K562 (cell line): Measurements from ENCODE around the gene NLRP7. TPM values are rescaled to one million over a fixed set of nuclear protein-coding genes. Genes with fewer than 3 reads are reported as not detected.
"Not testable (repeated sequence)": the region's sequence is repeated elsewhere in the genome, so short reads cannot be mapped to it uniquely, and the experiment has no call there.

Experiments
- ATAC-seq: fragments of 200-7000 bp; cut with Tn5 transposase; 3 replicates; pipeline ENCODE4 v1.9.1; 2020; ENCODE audit warnings: moderate library complexity
- BruUV-seq: library from RNA; stranded (reverse); fragments of 400-500 nt; replicated peaks from 2 replicates; lab custom pipeline; 2021; lab: Mats Ljungman, UMichigan
- CTCF ChIA-PET: fragments of 300-600 bp; formaldehyde crosslinking; extraction: SDS; loops from one replicate; lab custom pipeline; 2021; ENCODE audit warnings: low intra/inter-chr PET ratio; lab: Yijun Ruan, JAX
- POLR2A ChIA-PET: fragments of 300-600, 350-650 bp; sonication (Branson Sonifier 250); formaldehyde crosslinking; extraction: SDS; loops from one replicate; lab custom pipeline; 2021; ENCODE audit warnings: antibody characterized with exemption, inconsistent platforms; lab: Yijun Ruan, JAX
- DNase-seq, 4 experiments: peaks; one replicate each; pipeline versions ENCODE4 v3.0.0 to v3.0.0-alpha.2; 2011 to 2018; ENCODE audit warnings: low spot score in 3 of 4, mixed read lengths in 3 of 4; ENCODE audit errors: extremely low read depth in 1 of 4
- FAIRE-seq: peaks from 2 replicates; lab custom pipeline; 2011; peaks lifted over from hg19 to GRCh38; lab: Jason Lieb, UNC
- H2AFZ ChIP-seq: 2 replicates; pipeline ENCODE4 v1.6.0; 2011; ENCODE audit warnings: low read depth, low read length, control low read depth, inconsistent platforms
- H3K27ac ChIP-seq: fragments of 200-600 bp; 3 replicates; pipeline ENCODE4 v1.8.0; 2011; ENCODE audit warnings: low read depth, mild to moderate bottlenecking, control low read depth, inconsistent platforms, low read length, moderate library complexity, mixed read lengths; ENCODE audit errors: extremely low read depth
- H3K27me3 ChIP-seq, 2 experiments: fragments of 300-600 bp in 1 of 2; 2 replicates in 1 of 2; 3 replicates in 1 of 2; pipeline versions ENCODE4 v1.6.0 to v1.8.0; 2011; ENCODE audit warnings: inconsistent platforms in 2 of 2, low read length in 2 of 2, mild to moderate bottlenecking in 1 of 2, mixed read lengths in 1 of 2, moderate library complexity in 1 of 2; ENCODE audit not compliant: control insufficient read depth in 2 of 2, insufficient read depth in 2 of 2
- H3K36me3 ChIP-seq: fragments of 300-600 bp; 3 replicates; pipeline ENCODE4 v1.8.0; 2011; ENCODE audit warnings: mild to moderate bottlenecking, low read length, inconsistent platforms; ENCODE audit not compliant: control insufficient read depth, insufficient read depth
- H3K4me1 ChIP-seq, 2 experiments: fragments of 200-600 bp in 1 of 2; replicated peaks in 1 of 2; 2 replicates in 1 of 2; 3 replicates in 1 of 2; pipeline versions ENCODE4 v1.5.1 to v1.8.0; 2011; ENCODE audit warnings: inconsistent platforms in 2 of 2, low read length in 2 of 2, mild to moderate bottlenecking in 1 of 2, mixed read lengths in 1 of 2, moderate library complexity in 1 of 2; ENCODE audit not compliant: control insufficient read depth in 2 of 2, insufficient read depth in 2 of 2
- H3K4me2 ChIP-seq: 2 replicates; pipeline ENCODE4 v1.6.1; 2011; ENCODE audit warnings: low read length, control low read depth, inconsistent platforms, mixed read lengths; ENCODE audit not compliant: insufficient read depth
- H3K4me3 ChIP-seq: fragments of 200-600 bp; sonication (generic), shearing (Covaris generic); 2 replicates; pipeline ENCODE4 v1.5.1; 2016; ENCODE audit warnings: control low read depth, inconsistent platforms
- H3K79me2 ChIP-seq: fragments of 200-600 bp; 3 replicates; pipeline ENCODE4 v1.8.0; 2011; ENCODE audit warnings: low read length, inconsistent platforms; ENCODE audit not compliant: control insufficient read depth, insufficient read depth
- H3K9ac ChIP-seq, 2 experiments: 2 replicates each; pipeline versions ENCODE4 v1.6.0 to v1.6.1; 2011; ENCODE audit warnings: low read depth in 2 of 2, low read length in 2 of 2, control low read depth in 1 of 2, inconsistent platforms in 1 of 2, mild to moderate bottlenecking in 1 of 2, mixed read lengths in 1 of 2; ENCODE audit not compliant: insufficient read depth in 1 of 2
- H3K9me1 ChIP-seq: one replicate; pipeline ENCODE4 v1.6.0; 2011; ENCODE audit warnings: inconsistent platforms, mild to moderate bottlenecking, low read length, moderate library complexity; ENCODE audit not compliant: control insufficient read depth, insufficient read depth
- H3K9me3 ChIP-seq: replicated peaks from 2 replicates; pipeline ENCODE4 v1.5.1; 2011; ENCODE audit warnings: low read depth, low read length, inconsistent platforms; ENCODE audit not compliant: control insufficient read depth, insufficient read depth
- H4K20me1 ChIP-seq: replicated peaks from 2 replicates; pipeline ENCODE4 v1.6.1; 2011; ENCODE audit warnings: low read length, inconsistent platforms, mixed read lengths; ENCODE audit not compliant: control insufficient read depth, insufficient read depth
- ARID1B ChIP-seq: fragments of 450-650 bp; IDR thresholded peaks from 2 replicates; pipeline ENCODE4 v1.6.1; 2016; ENCODE audit warnings: antibody characterized with exemption, mild to moderate bottlenecking, inconsistent platforms
- CBFA2T2 ChIP-seq: fragments of 450-650 bp; conservative IDR thresholded peaks from 2 replicates; pipeline ENCODE4 v1.6.1; 2017; ENCODE audit warnings: mild to moderate bottlenecking
- CBFA2T3 ChIP-seq: fragments of 450-650 bp; IDR thresholded peaks from 2 replicates; pipeline ENCODE4 v1.6.1; 2017
- COPS2 ChIP-seq: fragments of 450-650 bp; conservative IDR thresholded peaks from 2 replicates; pipeline ENCODE4 v1.6.1; 2016; ENCODE audit warnings: mild to moderate bottlenecking, moderate library complexity
- DPF2 ChIP-seq: fragments of 450-650 bp; IDR thresholded peaks from 2 replicates; pipeline ENCODE4 v1.6.1; 2016
- GABPB1 ChIP-seq: sonication (generic); formaldehyde crosslinking; IDR thresholded peaks from 2 replicates; pipeline ENCODE4 v1.8.0; 2022; ENCODE audit warnings: mild to moderate bottlenecking, missing genetic modification reagents
- HDAC2 ChIP-seq: fragments of 450-650 bp; IDR thresholded peaks from 2 replicates; pipeline ENCODE4 v1.6.1; 2016; ENCODE audit warnings: mild to moderate bottlenecking
- JUND ChIP-seq, 2 experiments: IDR thresholded peaks; 2 replicates in 1 of 2; 3 replicates in 1 of 2; pipeline ENCODE4 v1.6.1; 2011; ENCODE audit warnings: borderline replicate concordance in 2 of 2, low read depth in 2 of 2, low read length in 2 of 2, improper control_type of control experiment in 1 of 2, missing biosample characterization in 1 of 2, missing genetic modification characterization in 1 of 2, missing genetic modification reagents in 1 of 2
- KDM1A ChIP-seq, 2 experiments: fragments of 450-650 bp; IDR thresholded peaks; 2 replicates each; pipeline ENCODE4 v1.6.1; 2016; ENCODE audit warnings: mild to moderate bottlenecking in 2 of 2
- MTA1 ChIP-seq: fragments of 450-650 bp; IDR thresholded peaks from 2 replicates; pipeline ENCODE4 v1.6.1; 2017; ENCODE audit warnings: borderline replicate concordance
- MTA2 ChIP-seq: fragments of 450-650 bp; IDR thresholded peaks from 2 replicates; pipeline ENCODE4 v1.6.1; 2016; ENCODE audit warnings: low read depth
- NCOR1 ChIP-seq: fragments of 450-650 bp; IDR thresholded peaks from 2 replicates; pipeline ENCODE4 v1.6.1; 2016; ENCODE audit warnings: mild to moderate bottlenecking, moderate library complexity
- NR2C1 ChIP-seq, 2 experiments: fragments of 450-650 bp; IDR thresholded peaks; 2 replicates each; pipeline ENCODE4 v1.6.1; 2017; ENCODE audit warnings: mild to moderate bottlenecking in 2 of 2, antibody characterized with exemption in 1 of 2, inconsistent platforms in 1 of 2, missing compliant biosample characterization in 1 of 2, missing genetic modification characterization in 1 of 2
- NUFIP1 ChIP-seq: fragments of 450-650 bp; IDR thresholded peaks from 2 replicates; pipeline ENCODE4 v1.6.1; 2018; ENCODE audit not compliant: partially characterized antibody
- PKNOX1 ChIP-seq: fragments of 450-650 bp; IDR thresholded peaks from 2 replicates; pipeline ENCODE4 v1.6.1; 2016
- SMAD4 ChIP-seq: fragments of 250-450 bp; sonication (Bioruptor Pico); conservative IDR thresholded peaks from 2 replicates; pipeline ENCODE4 v1.8.0; 2021; ENCODE audit warnings: inconsistent platforms, mild to moderate bottlenecking, moderate library complexity
- SMARCE1 ChIP-seq: fragments of 450-650 bp; IDR thresholded peaks from 2 replicates; pipeline ENCODE4 v1.7.1; 2016; ENCODE audit warnings: mild to moderate bottlenecking
- TAL1 ChIP-seq: fragments of 450-650 bp; IDR thresholded peaks from 2 replicates; pipeline ENCODE4 v1.6.1; 2016; ENCODE audit warnings: mild to moderate bottlenecking
- TCF3 ChIP-seq: sonication (generic); formaldehyde crosslinking; IDR thresholded peaks from 2 replicates; pipeline ENCODE4 v1.4.0; 2020; ENCODE audit warnings: mild to moderate bottlenecking, missing genetic modification reagents
- TRIM24 ChIP-seq, 2 experiments: fragments of 450-650 bp; IDR thresholded peaks; 2 replicates each; pipeline ENCODE4 v1.6.1; 2016
- ZEB2 ChIP-seq: fragments of 450-650 bp; IDR thresholded peaks from 2 replicates; pipeline ENCODE4 v1.6.1; 2016
- ZKSCAN8 ChIP-seq: fragments of 200-800 bp; sonication (Bioruptor generic); IDR thresholded peaks from 2 replicates; pipeline ENCODE4 v1.6.1; 2016; ENCODE audit warnings: missing genetic modification characterization, missing compliant biosample characterization
- ZNF217 ChIP-seq: sonication (generic); formaldehyde crosslinking; IDR thresholded peaks from 2 replicates; pipeline ENCODE4 v1.8.0; 2022; ENCODE audit warnings: mild to moderate bottlenecking, missing genetic modification reagents
- ZNF707 ChIP-seq: fragments of 250-450 bp; sonication (Bioruptor Pico); conservative IDR thresholded peaks from 2 replicates; pipeline ENCODE4 v1.8.0; 2022; ENCODE audit warnings: inconsistent platforms, mild to moderate bottlenecking, moderate library complexity
- ZNF75A ChIP-seq: fragments of 450-650 bp; formaldehyde crosslinking; IDR thresholded peaks from 2 replicates; pipeline ENCODE4 v1.4.0; 2020; ENCODE audit warnings: mild to moderate bottlenecking
- WGBS: fragments of 100-300 bp; shearing (Covaris generic); methylation state at CpG from one replicate; pipeline ENCODE4 v1.1.6; 2016; ENCODE audit warnings: low coverage, mixed read lengths; ENCODE audit not compliant: insufficient coverage; ENCODE audit errors: missing lambda C conversion rate; 5-methylcytosine and 5-hydroxymethylcytosine counted together
- in situ Hi-C: fragments of 300-500 bp; cut with MboI; formaldehyde crosslinking; loops from 4 replicates; pipeline ENCODE4 v1.15.0; 2018; ENCODE audit warnings: inconsistent platforms, mixed read lengths
- intact Hi-C: fragments of 100-400 bp; cut with micrococcal nuclease; formaldehyde crosslinking; loops from 2 replicates; pipeline ENCODE4 v1.14.2; 2022
- polyA plus RNA-seq, 8 experiments: library from polyadenylated mRNA; depleted of rRNA in 4 of 8; stranded (reverse) in 5 of 8; unstranded in 3 of 8; fragments of >200 nt; fragmentation: Nextera tagmentation in 2 of 8; fragmentation: Illumina TruSeq in 1 of 8; extraction: Ambion mirVana in 2 of 8; extraction: Trizol in 1 of 8; gene quantifications; 2 replicates each; pipeline versions ENCODE4 v1.2.1 to v1.2.3, GENCODE V29; 2011 to 2014; ENCODE audit warnings: inconsistent platforms in 1 of 8, missing spikeins in 1 of 8
- total RNA-seq, 7 experiments: library from RNA; depleted of rRNA in 6 of 7; stranded (reverse); fragments of >200 nt in 6 of 7; fragmentation: Illumina TruSeq in 2 of 7; extraction: Trizol in 2 of 7; gene quantifications; 2 replicates each; pipeline versions ENCODE4 v1.2.1 to v1.2.3, GENCODE V29; 2011 to 2021; ENCODE audit warnings: low replicate concordance in 1 of 7

Gene NLRP7
- total and polyA plus RNA-seq, 9 of the 15 experiments (the other 6 are each of a cell fraction or from before 2014, with no cell fraction given), result 0.03 to 0.22 (median 0.09) TPM; not detected in 3

- TF ChIP-seq GABPB1 (CRISPR knock-in tag) (no peak), PKNOX1 (no peak), ZKSCAN8 (CRISPR knock-in tag) (no peak), COPS2 (no peak), NUFIP1 (no peak), JUND (IDR thresholded peaks at IDR 0.05; ENCODE audit: borderline replicate concordance, low read depth, low read length) (no peak), JUND (tag; IDR thresholded peaks at IDR 0.05; ENCODE audit: borderline replicate concordance, low read depth, low read length) (no peak), ZNF75A (CRISPR knock-in tag) (no peak), ZNF217 (no peak)
- TF ChIP-seq, all 486 proteins: peak for 0
These were observed 8.0 kb upstream of the NLRP7 start (continued) for GRCh38 chr19:54955376-54955775.

- H3K4me1 ChIP-seq, POLR2A ChIA-PET, H3K4me2 ChIP-seq, intact Hi-C loops, H3K36me3 ChIP-seq, in situ Hi-C loops, H3K79me2 ChIP-seq, BruUV-seq, H2AFZ ChIP-seq, CTCF ChIA-PET, H3K27ac ChIP-seq, H3K9ac ChIP-seq, H3K9me1 ChIP-seq, H4K20me1 ChIP-seq, H3K4me3 ChIP-seq, H3K9me3 ChIP-seq, FAIRE-seq: not testable (repeated sequence)
- ATAC-seq (peak; percentile 55; the same call in 1 of the 3 replicates), DNase-seq (peak in 1 of 4 experiments; percentile 43)
- WGBS, result 0% methylated on average over 10 of the region's 10 CpGs
- H3K27me3 ChIP-seq, result peaks cover 9 to 15% of the 10 kb centered on the region in 2 experiments; a peak in 3 of 5 replicates
- peak; percentile 7; the same call in 1 of the 2 replicates for TF ChIP-seq MTA2
- TF ChIP-seq CBFA2T3, result peak; percentile 81
- peak; percentile 72 for TF ChIP-seq ARID1B
- TF ChIP-seq SMAD4 (CRISPR knock-in tag), result peak; percentile 82
- TF ChIP-seq HDAC2, result 0 out of 2 replicates have a peak, but pooled peaks have one; percentile 19
- peak; percentile 67 for TF ChIP-seq TCF3 (CRISPR knock-in tag)
- TF ChIP-seq TAL1, result peak; percentile 69
- TF ChIP-seq CBFA2T2, result peak; percentile 70
- peak; percentile 67 for TF ChIP-seq ZNF707 (CRISPR knock-in tag)
- peak; percentile 25 to 48; a peak in 1 of 4 replicates for TF ChIP-seq TRIM24 (IDR thresholded peaks at IDR 0.05)
- 0 out of 2 replicates have a peak, but pooled peaks have one; percentile 42 for TF ChIP-seq SMARCE1
- TF ChIP-seq KDM1A (IDR thresholded peaks at IDR 0.05), result peak; percentile 73 to 81
- TF ChIP-seq ZEB2, result 0 out of 2 replicates have a peak, but pooled peaks have one; percentile 11
- 0 out of 2 replicates have a peak, but pooled peaks have one; percentile 24 for TF ChIP-seq MTA1
- TF ChIP-seq DPF2, result 0 out of 2 replicates have a peak, but pooled peaks have one; percentile 31
- TF ChIP-seq NR2C1 (IDR thresholded peaks at IDR 0.05), result peak; percentile 76
- peak; percentile 81 for TF ChIP-seq NR2C1 (tag; IDR thresholded peaks at IDR 0.05)
- peak; percentile 68 for TF ChIP-seq NCOR1
These were observed 6.0 kb upstream of the NLRP7 start for GRCh38 chr19:54953345-54953713.
